HG02884 (cell line): ENCODE results near the gene SIGLEC12.
"Not testable (repeated sequence)": the region's sequence is repeated elsewhere in the genome, so short reads cannot be mapped to it uniquely, and the experiment has no call there.

Experiments used
- ATAC-seq: cut with Tn5 transposase; IDR thresholded peaks from one replicate; pipeline ENCODE4 v1.9.1; 2021; ENCODE audit warnings: mild to moderate bottlenecking, moderate library complexity; ENCODE audit not compliant: unreplicated experiment

Gene SIGLEC12

GRCh38 chr19:51485960-51486660 lies 15.5 kb downstream of the SIGLEC12 start:
- no peak for ATAC-seq

GRCh38 chr19:51480590-51480989 lies 21.0 kb downstream of the SIGLEC12 start:
- ATAC-seq = no peak

DNA sequence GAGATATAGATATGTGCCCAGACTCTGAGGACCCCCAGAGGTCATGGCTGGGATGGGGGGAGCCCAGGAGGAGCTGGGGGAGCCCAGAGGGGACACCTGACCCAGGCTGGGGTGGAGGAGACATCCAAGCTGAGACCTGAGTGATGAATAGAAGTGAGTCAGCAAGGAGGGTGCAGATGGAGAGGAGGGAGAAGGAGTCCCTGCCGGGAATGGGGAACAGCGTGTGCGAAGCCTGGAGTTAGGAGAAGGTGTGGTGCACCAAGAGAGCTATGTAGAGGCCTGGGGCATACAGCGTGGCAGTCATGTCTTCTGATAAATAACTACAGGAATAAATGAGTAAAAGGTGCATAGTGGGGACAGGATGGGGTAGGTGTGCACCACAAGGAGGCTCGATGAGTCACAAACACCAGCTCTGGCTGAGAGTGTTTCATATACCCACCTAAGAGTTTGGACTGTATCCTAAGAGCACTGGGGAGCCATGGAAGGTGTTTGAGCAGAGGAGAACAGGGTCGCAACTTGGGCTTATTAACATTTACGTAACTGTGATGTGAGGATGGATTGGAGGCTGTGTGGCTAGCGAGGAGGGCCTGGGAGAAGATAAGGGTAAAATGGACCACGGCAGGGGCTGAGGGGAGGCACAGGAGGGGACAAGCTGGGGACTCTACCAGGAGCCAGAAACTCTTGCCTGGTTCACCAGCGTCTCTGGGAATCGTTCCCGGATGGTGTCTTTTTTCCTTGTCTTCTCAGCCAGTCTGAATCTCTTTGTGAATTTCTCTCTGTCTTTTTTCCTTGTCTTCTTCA lies 21.9 kb downstream of the SIGLEC12 start:
- ATAC-seq = no peak

DNA sequence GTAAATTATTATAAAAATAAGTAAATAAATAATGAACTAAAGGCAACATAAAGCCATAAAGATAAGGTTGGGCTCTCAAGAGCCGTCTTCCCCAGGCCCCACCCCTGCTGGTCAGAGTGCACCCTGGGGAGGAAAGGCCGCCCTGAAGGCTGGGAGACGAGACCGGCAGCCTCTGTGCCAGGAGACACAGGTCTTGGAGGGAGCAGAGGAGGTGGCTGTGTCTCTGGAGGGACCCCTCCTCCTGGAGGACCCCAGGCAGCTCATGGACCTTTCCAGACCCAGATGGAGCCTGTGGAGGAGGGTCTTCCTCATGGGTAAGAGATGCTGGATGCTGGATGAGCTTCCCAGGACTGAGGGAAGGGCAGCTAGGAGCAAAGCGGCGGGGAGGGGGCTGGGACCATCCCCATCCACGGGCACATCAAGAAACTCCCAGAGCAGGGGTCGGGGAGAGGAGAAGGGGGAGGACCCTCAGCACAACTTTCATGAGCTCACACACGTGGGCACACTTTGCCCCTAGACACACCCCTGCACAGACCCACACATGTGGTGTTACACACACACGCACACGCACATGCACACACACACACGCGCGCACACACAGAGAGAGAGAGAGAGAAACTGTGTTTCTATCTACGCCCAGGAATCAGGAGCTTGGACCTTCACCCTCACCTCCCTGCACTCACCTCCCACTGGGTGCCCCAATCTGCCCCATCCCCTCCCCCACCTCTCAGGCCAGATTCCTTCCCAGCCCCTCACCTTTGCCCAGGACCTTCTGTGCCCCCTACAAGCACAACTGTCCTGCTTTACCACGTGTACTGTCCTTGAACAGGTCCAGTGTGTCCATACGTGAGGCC lies 23.0 kb downstream of the SIGLEC12 start, which contains the start of gene CEACAM18:
CEACAM18 (plus strand) TSS at position 159 of the 854 bp plus-strand sequence.
- no peak for ATAC-seq

DNA sequence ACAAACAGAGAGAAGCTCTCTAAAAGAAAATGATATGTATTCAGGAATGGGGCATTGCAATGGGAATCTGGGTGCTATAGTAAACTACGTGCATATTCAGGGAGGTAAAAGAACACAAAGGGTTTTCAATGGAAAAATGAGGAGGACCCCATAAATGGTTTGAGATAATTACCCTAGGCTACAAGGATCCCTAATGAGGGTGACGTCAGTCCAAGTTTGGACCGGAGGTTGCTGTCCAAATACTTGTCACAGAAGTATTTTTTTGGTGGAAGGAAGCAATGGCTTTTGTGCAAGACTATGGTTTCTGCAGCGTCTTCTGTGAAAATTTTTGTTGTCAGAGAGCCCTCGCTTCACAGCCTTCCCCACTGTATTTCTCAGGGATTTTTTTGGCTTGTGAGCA lies 24.3 kb downstream of the SIGLEC12 start:
- ATAC-seq = no peak

- ATAC-seq = no peak
Observed at GRCh38 chr19:51476164-51476563, 25.4 kb downstream of the SIGLEC12 start.

GRCh38 chr19:51473009-51473707 lies 28.4 kb downstream of the SIGLEC12 start:
- ATAC-seq = no peak

DNA sequence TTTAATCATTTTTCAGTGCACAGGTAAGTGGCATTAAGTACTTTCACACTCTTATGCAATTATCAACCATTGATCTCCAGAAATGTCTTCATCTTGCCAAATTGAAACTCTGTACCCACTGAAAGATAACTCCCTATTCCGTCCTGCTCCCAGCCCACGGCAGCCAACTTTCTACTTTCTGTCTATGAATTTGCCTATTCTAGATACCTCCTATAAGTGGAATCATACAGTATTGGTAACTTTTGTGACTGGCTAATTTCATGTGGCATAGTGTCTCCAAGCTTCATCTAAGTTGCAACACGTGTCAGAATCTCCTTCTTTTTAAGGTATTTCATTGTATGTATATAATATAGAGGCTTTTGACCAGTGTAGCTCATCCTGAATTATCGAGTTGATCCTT lies 29.0 kb downstream of the SIGLEC12 start:
- no peak for ATAC-seq

- no peak for ATAC-seq
Observed at GRCh38 chr19:51471527-51471926, 30.1 kb downstream of the SIGLEC12 start.

DNA sequence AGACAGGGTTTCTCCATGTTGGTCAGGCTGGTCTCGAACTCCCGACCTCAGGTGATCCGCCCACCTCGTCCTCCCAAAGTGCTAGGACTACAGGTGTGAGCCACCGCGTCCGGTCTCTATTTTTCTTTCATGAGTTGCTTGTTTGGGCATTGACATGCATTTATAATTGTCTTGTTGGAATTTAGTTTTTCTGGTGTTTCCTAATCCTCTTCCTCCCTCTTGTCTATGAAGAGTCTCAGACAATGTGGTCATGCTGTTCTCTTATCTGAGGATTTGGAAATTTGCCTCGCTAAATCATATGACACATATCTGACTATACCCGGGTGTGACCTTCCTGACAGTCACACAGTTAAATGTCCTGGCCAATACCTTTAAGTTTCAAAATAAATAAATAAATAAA lies 30.6 kb downstream of the SIGLEC12 start:
- no peak for ATAC-seq

DNA sequence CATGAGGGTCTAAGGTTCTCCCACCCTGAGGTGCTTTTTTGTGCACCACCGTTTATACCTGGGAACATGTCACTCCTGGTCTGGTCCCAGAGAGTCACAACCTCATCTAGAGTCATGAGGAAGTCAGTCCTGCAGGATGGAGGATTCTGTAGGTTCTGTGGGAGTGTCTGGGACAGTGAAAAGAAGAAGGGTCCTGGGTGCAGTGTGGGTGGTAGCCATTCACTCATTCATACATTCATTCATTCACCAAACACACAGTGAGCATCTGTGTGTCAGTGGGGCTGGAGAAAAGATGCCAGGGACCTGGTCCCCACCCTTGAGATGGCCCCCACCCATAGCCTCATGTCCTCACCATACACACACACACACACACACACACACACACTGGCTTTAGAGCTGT lies 32.0 kb downstream of the SIGLEC12 start:
- no peak for ATAC-seq

- no peak for ATAC-seq
Observed at GRCh38 chr19:51469162-51469561, 32.4 kb downstream of the SIGLEC12 start.

DNA sequence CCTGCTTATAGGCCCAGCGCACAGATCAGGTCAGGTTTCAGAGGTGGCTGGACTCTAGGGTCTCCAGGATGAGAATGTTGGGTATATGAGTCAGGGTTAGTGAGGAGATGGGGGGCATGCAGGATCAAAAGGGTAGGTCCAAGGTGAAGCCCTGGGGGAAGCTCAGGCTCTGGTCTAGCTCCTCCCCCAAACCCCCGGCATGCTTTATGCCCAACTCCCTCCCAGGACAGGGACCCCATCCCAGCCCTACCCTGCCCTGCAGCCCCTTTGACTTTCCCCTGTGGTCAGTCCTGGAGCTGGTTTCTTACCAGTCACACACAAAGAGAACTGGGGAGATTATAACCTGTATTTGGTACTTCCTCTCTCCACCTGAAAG lies 33.1 kb downstream of the SIGLEC12 start:
- no peak for ATAC-seq

- ATAC-seq = no peak
Observed at GRCh38 chr19:51467864-51468544, 33.6 kb downstream of the SIGLEC12 start.

- no peak for ATAC-seq
Observed at GRCh38 chr19:51466723-51467122, 34.9 kb downstream of the SIGLEC12 start.

DNA sequence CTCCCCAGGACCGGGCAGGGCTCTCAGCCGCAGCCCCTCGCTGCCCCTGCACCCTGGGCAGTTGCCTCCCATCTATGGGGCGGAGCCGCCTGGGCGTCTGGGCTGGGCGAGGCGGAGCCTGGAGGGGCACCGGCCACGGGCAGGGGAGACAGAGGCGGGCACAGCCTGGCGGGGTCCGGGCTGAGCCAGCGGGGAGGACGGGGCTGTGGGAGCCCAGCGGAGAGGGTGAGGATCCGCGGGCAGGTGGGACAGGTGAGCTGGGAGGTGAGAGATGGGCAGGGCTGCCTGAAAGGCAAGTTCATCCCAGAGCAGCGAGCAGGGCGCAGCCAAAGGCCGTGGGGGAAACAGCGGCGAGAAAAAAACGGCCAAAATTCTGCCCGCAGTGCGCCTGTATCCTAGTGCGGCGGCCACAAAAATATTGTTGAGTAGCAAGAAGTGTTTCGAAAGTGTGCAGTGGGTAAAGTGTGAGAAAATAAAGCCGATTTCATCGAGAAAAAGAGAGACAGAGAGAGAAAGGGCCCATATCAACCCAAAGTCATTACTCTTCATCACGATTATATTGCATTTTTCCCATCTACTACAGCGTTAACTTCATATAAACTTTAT lies 37.5 kb downstream of the SIGLEC12 start:
- ATAC-seq = not testable (repeated sequence)

GRCh38 chr19:51462681-51463080 lies 38.9 kb downstream of the SIGLEC12 start:
- ATAC-seq = no peak

DNA sequence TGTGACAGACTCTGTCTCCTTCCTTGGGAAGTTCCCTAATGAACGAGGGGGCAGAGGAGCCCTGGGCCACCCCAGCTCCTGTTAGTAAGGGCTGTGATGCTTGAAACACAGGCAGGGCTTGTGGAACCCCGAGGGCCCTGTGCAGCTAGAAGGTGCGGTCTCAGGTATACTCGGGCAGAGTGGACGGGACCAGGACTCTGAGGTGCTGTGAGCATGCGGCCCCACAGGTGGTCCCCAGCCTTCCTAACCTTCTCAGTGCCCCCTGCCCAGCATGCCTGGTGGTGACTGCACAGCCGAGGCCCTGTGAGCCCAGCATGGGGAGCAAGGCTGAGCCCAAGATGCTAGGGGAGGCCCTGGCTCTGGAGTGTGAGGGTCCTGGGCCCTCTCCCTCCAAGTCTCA lies 39.3 kb downstream of the SIGLEC12 start:
- ATAC-seq = no peak

- ATAC-seq = no peak
Observed at GRCh38 chr19:51461723-51462161, 39.9 kb downstream of the SIGLEC12 start.
